Neural cell (in vitro differentiated cells): Measurements from ENCODE around the gene TUBB2A. TPM values are rescaled to one million over a fixed set of nuclear protein-coding genes. Genes with fewer than 3 reads are reported as not detected.

Experiments used
- H2AFZ ChIP-seq: fragments of 200-600, 300-800 bp; sonication (generic), shearing (Covaris generic); 2 replicates; pipeline ENCODE4 v1.6.0; 2014; ENCODE audit warnings: low read depth, mild to moderate bottlenecking, antibody characterized with exemption, low read length, moderate library complexity
- H3F3A ChIP-seq: fragments of 200-600 bp; shearing (Covaris generic); 2 replicates; pipeline ENCODE4 v1.6.1; 2016; ENCODE audit warnings: mild to moderate bottlenecking, moderate library complexity, mixed read lengths, antibody characterized with exemption, low read length; ENCODE audit not compliant: insufficient read depth, poor library complexity, severe bottlenecking
- H3K27ac ChIP-seq: fragments of 200-600, 300-800 bp; sonication (generic), shearing (Covaris generic); 2 replicates; pipeline ENCODE4 v1.5.1; 2014; ENCODE audit warnings: mild to moderate bottlenecking, low read length, moderate library complexity
- H3K27me3 ChIP-seq: fragments of 300-800, 200-600 bp; sonication (generic), shearing (Covaris generic); 2 replicates; pipeline ENCODE4 v1.6.0; 2014; ENCODE audit warnings: mild to moderate bottlenecking, low read depth, low read length, moderate library complexity; ENCODE audit not compliant: insufficient read depth
- H3K36me3 ChIP-seq: fragments of 300-800, 200-600 bp; sonication (generic), shearing (Covaris generic); 2 replicates; pipeline ENCODE4 v1.5.1; 2014; ENCODE audit warnings: mild to moderate bottlenecking, antibody characterized with exemption, low read length, moderate library complexity; ENCODE audit not compliant: insufficient read depth
- H3K4me2 ChIP-seq: fragments of 300-800, 200-600 bp; sonication (generic), shearing (Covaris generic); 2 replicates; pipeline ENCODE4 v1.6.0; 2014; ENCODE audit warnings: mild to moderate bottlenecking, low read length
- H3K4me3 ChIP-seq: fragments of 300-800, 200-600 bp; sonication (generic), shearing (Covaris generic); 2 replicates; pipeline ENCODE4 v1.5.1; 2014; ENCODE audit warnings: mild to moderate bottlenecking, low read length, moderate library complexity
- H3K79me2 ChIP-seq: fragments of 200-600 bp; shearing (Covaris generic); replicated peaks from 2 replicates; pipeline ENCODE4 v1.6.0; 2014; ENCODE audit warnings: mild to moderate bottlenecking, low read length, moderate library complexity; ENCODE audit not compliant: insufficient read depth
- H3K9ac ChIP-seq: fragments of 300-800, 200-600 bp; sonication (generic), shearing (Covaris generic); 2 replicates; pipeline ENCODE4 v1.6.1; 2016; ENCODE audit warnings: mild to moderate bottlenecking, low read length, mixed read lengths
- H3K9me2 ChIP-seq: fragments of 200-600 bp; shearing (Covaris generic); 2 replicates; pipeline ENCODE4 v1.6.1; 2016; ENCODE audit warnings: mild to moderate bottlenecking, low read length, mixed read lengths; ENCODE audit not compliant: insufficient read depth
- H3K9me3 ChIP-seq: fragments of 200-600, 300-800 bp; sonication (generic), shearing (Covaris generic); 2 replicates; pipeline ENCODE4 v1.6.1; 2016; ENCODE audit warnings: mild to moderate bottlenecking, mixed run types, low read length, moderate library complexity, mixed read lengths
- H4K20me1 ChIP-seq: fragments of 200-600 bp; shearing (Covaris generic); 2 replicates; pipeline ENCODE4 v1.6.1; 2016; ENCODE audit warnings: mild to moderate bottlenecking, mixed run types; ENCODE audit not compliant: insufficient read depth
- CTCF ChIP-seq: fragments of 450-650 bp; IDR thresholded peaks from 2 replicates; pipeline ENCODE4 v1.5.1; 2014; ENCODE audit warnings: antibody characterized with exemption, mild to moderate bottlenecking, moderate library complexity; ENCODE audit not compliant: poor library complexity, severe bottlenecking
- EP300 ChIP-seq: fragments of 450-650 bp; conservative IDR thresholded peaks from 2 replicates; pipeline ENCODE4 v1.6.1; 2014; ENCODE audit warnings: antibody characterized with exemption, mild to moderate bottlenecking, moderate library complexity; ENCODE audit not compliant: poor library complexity, severe bottlenecking
- EZH2 ChIP-seq: fragments of 200-600, 300-800 bp; shearing (Covaris generic), sonication (generic); IDR thresholded peaks from 2 replicates; pipeline ENCODE4 v1.6.1; 2014; ENCODE audit warnings: antibody characterized with exemption, low read length, borderline replicate concordance, mild to moderate bottlenecking; ENCODE audit not compliant: insufficient read depth, poor library complexity, severe bottlenecking
- MXI1 ChIP-seq: fragments of 450-650 bp; conservative IDR thresholded peaks from 2 replicates; pipeline ENCODE4 v1.6.1; 2014; ENCODE audit warnings: antibody characterized with exemption, mild to moderate bottlenecking; ENCODE audit not compliant: poor library complexity, severe bottlenecking
- POLR2AphosphoS5 ChIP-seq: IDR thresholded peaks from 2 replicates; pipeline ENCODE4 v1.6.1; 2012
- RAD21 ChIP-seq: fragments of 450-650 bp; conservative IDR thresholded peaks from 2 replicates; pipeline ENCODE4 v1.6.1; 2014; ENCODE audit warnings: antibody characterized with exemption, mild to moderate bottlenecking, moderate library complexity
- REST ChIP-seq: IDR thresholded peaks from 2 replicates; pipeline ENCODE4 v1.6.1; 2012; ENCODE audit warnings: borderline replicate concordance
- SMC3 ChIP-seq: fragments of 450-650 bp; conservative IDR thresholded peaks from 2 replicates; pipeline ENCODE4 v1.6.1; 2014; ENCODE audit warnings: antibody characterized with exemption, mild to moderate bottlenecking, moderate library complexity; ENCODE audit not compliant: poor library complexity
- TAF1 ChIP-seq: IDR thresholded peaks from 2 replicates; pipeline ENCODE4 v1.6.1; 2012; ENCODE audit warnings: low read depth
- polyA plus RNA-seq: library from polyadenylated mRNA; depleted of rRNA; stranded (reverse); fragments of >200 nt; gene quantifications from 2 replicates; pipeline ENCODE4 v1.2.3, GENCODE V29; 2014

Gene TUBB2A
- polyA plus RNA-seq, 1 donor from 2014 or later = 1,088 TPM

- TF ChIP-seq TAF1 = no peak
- no peak for TF ChIP-seq EZH2
- no peak for TF ChIP-seq CTCF
- no peak for TF ChIP-seq REST
- no peak for TF ChIP-seq SMC3
- H3K27ac ChIP-seq = no peak overlapping the region
- no peaks in the 10 kb centered on the region for H4K20me1 ChIP-seq
- H3K9me2 ChIP-seq = no peaks in the 10 kb centered on the region
- no peaks in the 10 kb centered on the region for H3K27me3 ChIP-seq
- H3K9ac ChIP-seq = no peak overlapping the region
- H3K79me2 ChIP-seq = no peaks in the 10 kb centered on the region
- no peaks in the 10 kb centered on the region for H3K36me3 ChIP-seq
- no peak overlapping the region for H2AFZ ChIP-seq
- no peaks in the 10 kb centered on the region for H3K9me3 ChIP-seq
- H3K4me3 ChIP-seq = no peak overlapping the region
- no peaks in the 10 kb centered on the region for H3F3A ChIP-seq
- H3K4me2 ChIP-seq = no peak overlapping the region
Observed at GRCh38 chr6:3202999-3203696, 45.8 kb upstream of the TUBB2A start.

- Histone ChIP-seq H3K9me2 (no peaks in the 10 kb centered on the region), H3K4me3 (no peak overlapping the region), H3K36me3 (no peaks in the 10 kb centered on the region), H3K9ac (no peak overlapping the region), H3K27me3 (no peaks in the 10 kb centered on the region), H2AFZ (no peak overlapping the region), H3K9me3 (no peaks in the 10 kb centered on the region), H3K79me2 (no peaks in the 10 kb centered on the region), H4K20me1 (no peaks in the 10 kb centered on the region), H3F3A (no peaks in the 10 kb centered on the region), H3K4me2 (no peak overlapping the region), H3K27ac (no peak overlapping the region)
- TF ChIP-seq MXI1 (no peak), REST (no peak), EP300 (no peak), CTCF (no peak), RAD21 (no peak), POLR2AphosphoS5 (no peak), TAF1 (no peak), EZH2 (no peak), SMC3 (no peak)
Observed at GRCh38 chr6:3201388-3201787, 44.0 kb upstream of the TUBB2A start.
